HPDE6-E6E7 (cell line): ENCODE data around the gene TRMT44.

Experiments
- DNase-seq: peaks from one replicate; pipeline ENCODE4 v3.0.0; 2011; ENCODE audit warnings: missing footprints; ENCODE audit errors: extremely low spot score

Gene TRMT44

DNA sequence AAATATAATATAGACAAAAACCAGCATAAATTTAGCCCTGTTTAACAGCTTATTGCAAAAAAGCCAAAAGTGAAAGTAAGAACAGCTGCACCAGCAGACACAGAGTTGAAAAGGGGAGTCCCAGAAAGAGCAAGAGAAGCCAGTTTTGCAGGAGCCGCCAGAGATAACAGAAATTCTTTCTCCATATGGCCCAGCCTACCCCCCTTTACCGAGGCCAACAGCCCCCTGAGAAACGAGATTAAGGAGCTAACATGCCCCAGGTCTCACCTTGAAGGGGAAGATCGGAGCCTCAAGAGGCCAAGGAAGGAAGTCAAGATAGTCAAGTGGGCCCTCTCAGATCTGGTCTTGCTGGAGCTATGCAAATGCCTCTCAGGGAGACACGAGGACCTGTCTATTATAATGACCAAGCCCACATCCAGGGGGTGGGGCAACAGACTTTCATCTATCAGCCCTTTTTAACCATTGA lies 4.9 kb upstream of the TRMT44 start:
- no peak for DNase-seq

DNA sequence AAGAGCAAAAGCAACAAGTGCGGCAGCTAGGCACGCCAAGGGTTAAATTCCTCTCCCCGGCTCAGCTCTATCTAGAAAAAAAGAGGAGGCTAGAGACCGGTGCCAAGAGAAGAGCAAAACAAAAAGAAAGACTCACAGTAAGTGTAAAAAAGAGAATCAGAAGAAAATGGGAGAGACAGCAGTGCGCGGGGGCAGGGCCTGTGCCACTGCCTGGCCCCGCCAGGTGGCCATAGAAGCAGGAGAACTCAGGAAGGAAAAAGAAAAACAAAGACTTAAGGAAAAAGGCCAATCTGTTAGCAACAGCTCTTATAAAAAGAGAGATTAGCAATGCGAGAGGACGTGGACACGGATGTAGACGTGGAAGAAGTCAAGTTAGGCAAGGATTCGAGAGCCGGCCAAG lies 3.3 kb upstream of the TRMT44 start:
- DNase-seq, result no peak

GRCh38 chr4:8438743-8439142 lies 1.8 kb upstream of the TRMT44 start:
- DNase-seq, result no peak

- no peak for DNase-seq
Observed at GRCh38 chr4:8439168-8439567, 1.4 kb upstream of the TRMT44 start.

DNA sequence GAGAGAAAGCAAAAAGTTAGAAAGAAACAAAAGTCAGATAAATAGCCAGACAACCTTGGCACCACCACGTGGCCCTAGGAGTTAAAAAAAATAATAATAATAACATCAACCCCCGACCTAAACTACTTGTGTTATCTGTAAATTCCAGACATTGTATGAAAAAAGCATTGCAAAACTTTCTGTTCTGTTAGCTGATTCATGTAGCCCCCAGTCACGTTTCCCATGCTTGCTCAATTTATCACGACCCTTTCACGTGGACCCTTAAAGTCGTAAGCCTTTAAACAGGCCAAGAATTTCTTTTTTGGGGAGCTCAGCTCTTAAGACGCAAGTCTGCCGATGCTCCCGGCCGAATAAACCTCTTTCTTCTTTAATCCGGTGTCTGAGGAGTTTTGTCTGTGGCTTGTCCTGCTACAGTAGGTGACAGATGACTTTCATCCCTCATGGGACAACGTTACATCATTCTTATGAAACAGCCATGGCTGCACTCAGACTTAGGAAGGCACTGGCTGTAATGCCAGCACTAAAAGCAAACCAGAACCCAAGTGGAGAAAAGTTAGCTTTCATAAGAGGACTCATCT lies 574 bp upstream of the TRMT44 start:
- no peak for DNase-seq

DNA sequence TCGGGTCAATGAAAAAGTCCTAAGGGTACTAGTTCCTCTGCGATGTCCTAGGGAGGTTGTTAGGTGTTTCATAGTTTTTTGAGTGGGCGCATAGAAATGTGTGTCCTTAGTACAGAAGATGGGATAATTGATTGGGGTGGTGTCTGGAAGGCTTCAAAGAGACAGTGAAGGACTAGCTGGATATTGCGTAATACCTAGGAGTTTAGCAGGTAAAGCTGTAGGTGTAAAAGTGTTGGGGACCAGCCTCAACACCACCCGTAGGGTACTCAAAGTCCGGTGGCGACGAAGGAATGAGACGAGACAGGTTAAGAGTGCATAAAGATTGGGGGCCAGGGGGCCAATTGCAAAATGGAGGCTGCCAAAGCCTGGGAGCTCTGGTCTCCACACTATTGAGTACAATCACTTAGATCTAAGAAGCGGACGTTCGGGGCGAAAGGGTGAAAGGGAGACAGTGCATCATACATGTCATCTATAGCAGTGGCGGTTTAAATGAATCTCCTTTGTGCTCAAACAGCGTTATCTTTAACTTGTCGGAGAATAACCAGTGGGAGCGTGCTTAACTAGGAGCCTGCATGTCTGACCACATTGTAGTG lies 1.0 kb downstream of the TRMT44 start:
- DNase-seq, result no peak

DNA sequence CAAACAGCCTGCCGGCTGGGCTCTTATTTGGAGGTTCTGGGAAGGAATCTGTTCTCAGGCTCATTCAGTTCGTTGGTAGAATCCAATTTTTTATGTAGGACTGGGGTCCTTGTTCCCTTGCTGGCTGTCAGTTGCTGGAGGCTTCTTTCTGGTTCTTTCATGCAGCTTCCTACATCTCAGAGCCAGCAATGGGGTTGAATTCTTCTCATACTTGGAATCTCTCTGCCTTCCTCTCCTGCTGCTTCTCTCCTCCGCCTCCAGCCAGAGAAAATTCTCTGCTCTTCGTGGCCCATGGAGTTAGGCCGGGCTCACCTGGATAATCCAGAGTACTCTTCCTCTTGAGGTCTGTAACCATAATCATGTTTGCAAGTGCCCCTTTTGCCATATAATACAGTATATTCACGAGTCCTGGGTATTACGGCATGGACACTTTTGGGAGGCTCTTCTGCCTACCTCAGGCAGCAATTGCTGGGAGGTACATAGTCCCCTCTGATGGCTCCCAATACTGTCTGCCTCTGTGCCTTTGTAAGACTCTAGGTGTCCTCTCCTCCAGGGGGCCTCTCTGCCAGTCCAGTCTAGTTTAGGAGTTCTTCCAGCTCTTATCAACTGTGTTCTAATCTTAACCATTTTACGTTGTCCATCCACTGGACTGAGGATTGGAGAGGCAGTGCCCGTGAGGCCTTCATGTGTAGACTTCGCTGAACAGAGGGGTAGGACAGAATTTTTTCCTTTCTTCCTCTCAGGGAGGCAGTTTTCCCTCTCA lies 2.2 kb downstream of the TRMT44 start:
- DNase-seq, result no peak

- DNase-seq, result no peak
Observed at GRCh38 chr4:8443801-8444200, 3.2 kb downstream of the TRMT44 start.

DNA sequence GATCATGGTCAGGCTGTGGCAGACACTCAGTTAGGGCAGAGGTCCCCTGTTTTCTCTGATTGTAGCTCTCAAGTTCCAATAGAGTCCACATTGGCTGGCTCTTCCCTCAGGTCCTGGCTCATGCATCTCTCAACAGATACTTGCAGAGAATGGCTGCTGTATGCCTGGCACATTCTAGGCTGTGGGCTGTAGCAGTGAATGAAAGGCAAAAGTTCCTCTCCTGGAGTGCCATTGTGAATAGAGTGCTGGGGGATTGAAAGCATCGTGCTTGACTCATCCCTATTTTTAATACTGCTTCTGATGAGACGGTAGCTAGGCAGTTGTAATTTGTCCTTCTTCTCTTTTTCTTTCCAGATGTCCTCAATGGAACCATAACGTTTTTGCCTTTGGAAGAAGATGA lies 5.5 kb downstream of the TRMT44 start:
- DNase-seq, result no peak

DNA sequence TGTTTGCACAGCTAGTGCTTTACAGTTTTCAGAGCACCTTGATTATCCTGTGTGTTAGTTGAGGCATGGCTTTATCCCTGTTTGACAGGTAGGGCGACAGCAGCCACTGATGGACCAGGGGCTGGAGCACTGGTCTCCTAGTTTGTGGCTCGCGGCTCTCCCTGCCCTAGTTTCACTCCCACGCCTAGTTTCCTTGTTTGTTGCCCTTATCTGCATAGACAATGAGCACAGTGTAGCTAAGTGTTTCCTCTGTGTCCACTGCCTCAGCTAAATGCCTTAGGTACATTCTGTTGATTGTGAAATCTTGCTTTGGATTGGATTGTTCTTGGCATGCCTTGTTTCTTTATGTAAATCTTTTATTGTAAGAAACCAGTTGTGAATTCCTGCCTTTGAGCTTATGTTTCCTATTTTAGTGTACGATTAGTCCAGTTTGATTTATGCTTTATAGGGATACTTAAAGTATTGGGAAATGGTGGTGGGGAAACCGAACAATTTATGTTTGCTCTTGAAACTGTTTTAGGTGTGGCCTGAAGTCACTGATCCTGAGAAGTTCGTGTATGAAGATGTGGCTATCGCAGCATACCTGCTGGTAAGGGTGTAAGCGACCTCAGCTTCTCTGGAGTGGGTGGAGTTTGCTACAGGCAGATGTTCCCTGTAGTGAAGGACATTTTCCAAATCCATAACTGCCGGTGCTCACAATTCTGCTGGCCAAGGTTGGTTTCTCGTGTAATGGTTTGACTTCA lies 11.0 kb downstream of the TRMT44 start:
- no peak for DNase-seq

GRCh38 chr4:8453957-8454356 lies 13.4 kb downstream of the TRMT44 start:
- DNase-seq, result no peak

DNA sequence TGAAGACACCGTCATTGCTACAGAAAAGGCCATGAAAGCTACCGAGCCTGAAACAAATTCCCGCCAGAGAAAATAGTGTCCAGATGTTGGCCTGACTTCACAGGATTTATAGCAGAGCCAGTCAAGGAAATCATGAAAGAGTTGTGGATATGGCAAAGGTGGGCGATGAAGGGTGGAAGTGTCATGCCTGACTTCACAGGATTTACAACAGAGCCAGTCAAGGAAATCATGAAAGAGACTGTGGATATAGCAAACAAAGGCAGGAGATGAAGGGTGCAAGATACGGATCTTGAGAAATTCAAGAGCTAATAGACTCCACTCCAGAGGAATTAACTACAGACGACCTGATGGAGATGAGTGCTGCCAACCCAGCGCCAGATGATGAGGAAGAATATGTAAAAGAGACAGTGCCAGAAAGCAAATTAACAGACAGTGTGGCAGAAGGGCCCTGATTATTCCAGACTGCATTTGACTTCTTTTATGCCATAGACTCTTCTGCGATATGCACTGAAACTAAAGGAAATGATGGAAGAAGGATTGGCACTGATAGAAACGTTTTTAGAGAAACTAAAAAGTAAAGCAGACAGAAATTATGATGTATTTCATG lies 17.2 kb downstream of the TRMT44 start:
- no peak for DNase-seq

GRCh38 chr4:8459867-8460445 lies 19.4 kb downstream of the TRMT44 start:
- no peak for DNase-seq

- no peak for DNase-seq
Observed at GRCh38 chr4:8461086-8461485, 20.5 kb downstream of the TRMT44 start.

- DNase-seq, result no peak
Observed at GRCh38 chr4:8461616-8462015, 21.0 kb downstream of the TRMT44 start.

GRCh38 chr4:8463811-8464210 lies 23.2 kb downstream of the TRMT44 start:
- DNase-seq, result no peak

- DNase-seq, result no peak
Observed at GRCh38 chr4:8464381-8464780, 23.8 kb downstream of the TRMT44 start.

DNA sequence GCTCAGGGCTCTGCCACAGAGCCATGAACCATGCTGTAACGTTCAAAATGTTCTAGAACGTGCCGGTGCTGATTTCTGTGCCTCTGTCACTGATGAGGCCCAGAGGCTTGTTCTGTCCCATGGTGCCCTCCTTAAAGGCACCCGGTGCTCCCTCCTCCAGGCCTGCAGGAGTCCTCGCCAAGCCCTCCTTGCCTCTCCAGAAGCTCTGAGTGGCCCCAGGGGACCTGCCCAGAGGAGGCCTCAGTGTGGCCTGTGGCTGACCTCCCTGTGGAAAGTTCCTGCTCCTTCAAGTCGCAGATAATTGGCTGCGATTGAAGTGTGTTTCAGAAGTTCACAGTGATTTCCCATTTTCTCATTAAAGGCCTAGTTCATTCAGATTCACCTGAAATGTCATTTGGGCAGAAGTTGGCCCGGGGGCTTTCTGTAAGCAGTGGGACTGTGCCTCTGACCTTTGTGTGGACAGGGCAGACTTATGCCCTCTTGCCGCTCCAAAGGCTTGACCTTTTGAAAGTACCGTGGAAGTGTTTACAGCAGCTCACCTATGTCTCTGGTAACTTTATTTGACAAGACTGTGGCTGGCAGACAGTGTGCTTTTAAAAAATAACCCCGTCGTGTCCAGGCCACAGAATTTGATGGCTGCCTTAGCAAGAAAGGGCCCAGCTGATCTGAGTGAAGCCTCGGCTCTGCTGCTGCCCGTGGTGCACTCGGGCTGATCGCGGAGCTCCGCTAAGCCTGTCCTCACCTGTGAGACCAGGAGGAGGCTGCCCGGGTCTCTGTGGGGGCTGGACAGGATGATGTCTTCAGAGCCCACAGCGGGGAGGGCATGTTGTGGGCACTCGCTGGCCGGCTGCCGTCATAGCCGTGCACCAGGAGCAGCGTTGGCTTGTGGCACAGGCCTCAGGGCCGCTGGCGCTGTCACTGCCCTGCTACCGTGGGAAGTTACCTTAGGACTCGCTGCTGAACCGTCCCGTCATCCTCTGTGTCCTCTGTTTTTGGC lies 25.3 kb downstream of the TRMT44 start:
- no peak for DNase-seq

DNA sequence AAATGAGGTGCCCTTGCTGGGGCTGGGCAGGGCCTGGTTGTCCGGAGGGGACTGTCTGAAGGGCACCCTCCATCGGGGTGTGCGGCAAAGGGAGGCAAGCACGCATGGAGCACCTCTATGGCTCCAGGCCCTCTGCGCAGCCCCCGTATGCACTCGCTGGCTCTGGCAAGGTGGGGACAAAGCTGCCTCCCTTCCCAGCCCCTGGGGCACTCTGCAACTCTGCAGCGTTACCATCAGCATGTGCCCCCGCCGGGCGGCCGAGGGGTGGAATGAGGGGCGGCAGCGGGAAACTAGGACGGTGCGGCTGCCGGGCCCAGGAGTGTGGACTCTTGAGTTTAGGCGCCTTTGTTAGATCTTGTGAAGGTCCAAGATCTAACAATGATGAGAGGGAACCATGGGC lies 26.4 kb downstream of the TRMT44 start:
- no peak for DNase-seq

DNA sequence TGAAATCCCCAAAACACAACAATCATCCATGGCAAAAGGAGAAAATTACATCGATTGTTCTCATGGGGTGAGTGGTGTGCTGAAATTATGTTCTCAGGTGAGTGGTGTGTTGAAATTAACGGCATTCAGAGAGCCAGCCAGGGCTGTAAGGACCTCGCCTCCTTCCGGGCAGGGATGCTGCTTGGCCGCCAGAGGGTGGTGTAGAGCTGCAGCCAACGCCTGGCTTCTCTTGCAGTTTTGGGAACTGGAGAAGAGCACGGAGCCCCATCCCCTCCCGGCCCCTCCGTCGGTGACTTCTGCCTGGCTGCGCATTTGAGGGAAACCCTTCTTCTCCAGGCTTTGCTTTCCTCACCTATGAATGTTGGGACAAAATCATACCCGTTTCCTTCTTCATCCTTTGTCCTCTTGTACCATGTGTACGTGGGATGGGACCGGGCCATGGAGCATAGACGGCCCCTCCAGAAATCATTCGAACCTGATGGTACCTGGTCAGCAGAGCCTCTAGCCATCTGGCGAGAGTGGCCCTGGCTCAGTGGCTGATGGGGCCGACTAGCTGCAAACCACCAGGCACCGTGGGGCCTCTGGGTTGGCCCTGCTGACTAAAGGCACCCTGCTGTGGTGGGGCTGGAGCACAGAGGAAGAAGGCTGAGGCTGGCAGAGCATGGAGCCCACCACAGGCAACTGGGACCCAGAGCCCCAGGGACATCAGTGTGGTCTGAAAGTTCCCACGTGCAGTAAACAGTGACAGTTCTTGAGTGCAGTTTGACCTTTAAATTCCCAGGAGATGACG lies 28.4 kb downstream of the TRMT44 start:
- peak; percentile 49 for DNase-seq
